Measurements from ENCODE around the gene MVD. TPM values are rescaled to one million over a fixed set of nuclear protein-coding genes. Genes with fewer than 3 reads are reported as not detected.

MVD gene
- total RNA-seq, 4 donors from 2014 or later, result 52.7 to 134 (median 71.4) TPM

- WGBS, 2 donors, result 78% methylated on average over 9 of the region's 25 CpGs; no CpG with 5 or more reads in 1 of the 2 donors
- DNase-seq, result no peak
- no peak overlapping the region for H3K27ac ChIP-seq
- no peaks in the 10 kb centered on the region for H3K9me3 ChIP-seq
- H3K4me1 ChIP-seq, result peaks cover 5 to 25% (median 10%) of the 10 kb centered on the region in 3 donors
- H3K36me3 ChIP-seq, result peaks cover 0 to 62% (median 9%) of the 10 kb centered on the region in 3 donors
- no peaks in the 10 kb centered on the region for H3K27me3 ChIP-seq
- no peak overlapping the region for H3K4me3 ChIP-seq
- TF ChIP-seq CTCF (IDR thresholded peaks at IDR 0.05), result no peak
- TF ChIP-seq POLR2A (IDR thresholded peaks at IDR 0.05), result no peak
- intact Hi-C loops (cut with DNase I), result no loop called here
Measured at GRCh38 chr16:88659160-88659559, 3.7 kb downstream of the MVD start.

DNA sequence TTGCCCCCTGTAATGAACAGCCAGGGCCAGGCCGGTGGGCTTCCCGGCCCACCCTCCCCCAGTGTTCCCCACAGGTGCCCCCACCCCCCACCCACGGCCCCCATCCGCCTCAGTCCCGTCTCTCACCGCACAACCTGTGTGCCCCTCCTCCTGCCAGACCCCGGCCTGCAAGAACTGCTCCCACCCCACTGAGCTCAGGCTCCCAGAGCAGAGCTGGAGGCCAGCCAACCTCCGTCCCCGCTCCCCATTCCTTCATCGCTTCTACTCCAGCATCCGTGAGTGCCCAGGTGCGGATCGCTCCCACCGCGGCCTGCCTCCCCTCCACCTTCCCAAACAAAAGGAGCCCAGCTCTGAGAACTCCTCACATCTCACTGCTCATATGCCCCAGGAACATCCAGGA, 4.2 kb downstream of the MVD start:
- intact Hi-C loops (cut with DNase I), result no loop called here
- H3K27ac ChIP-seq, result no peak overlapping the region
- H3K4me3 ChIP-seq, result no peak overlapping the region
- H3K9me3 ChIP-seq, result no peaks in the 10 kb centered on the region
- H3K4me1 ChIP-seq, result peaks cover under 1 to 21% (median 6%) of the 10 kb centered on the region in 3 donors
- TF ChIP-seq POLR2A (IDR thresholded peaks at IDR 0.05) (no peak), CTCF (IDR thresholded peaks at IDR 0.05) (no peak)
- peaks cover 0 to 67% (median 9%) of the 10 kb centered on the region in 3 donors for H3K36me3 ChIP-seq
- no peaks in the 10 kb centered on the region for H3K27me3 ChIP-seq
- no peak for DNase-seq
- 88 to 97% methylated on average over 8 to 12 of the region's 15 CpGs for WGBS, 2 donors

GRCh38 chr16:88657371-88657770, 5.5 kb downstream of the MVD start:
- Histone ChIP-seq H3K27ac (no peak overlapping the region), H3K27me3 (no peaks in the 10 kb centered on the region), H3K4me1 (peaks cover 0 to 14% (median 5%) of the 10 kb centered on the region in 3 donors), H3K36me3 (peaks cover 0 to 80% (median 9%) of the 10 kb centered on the region in 3 donors), H3K4me3 (no peak overlapping the region), H3K9me3 (no peaks in the 10 kb centered on the region)
- DNase-seq, result no peak
- no peak for TF ChIP-seq CTCF (IDR thresholded peaks at IDR 0.05)
- TF ChIP-seq POLR2A (IDR thresholded peaks at IDR 0.05), result no peak
- no CpG with 5 or more reads among the region's 19 CpGs for WGBS, 2 donors
- intact Hi-C loops (cut with DNase I), result no loop called here

GRCh38 chr16:88656291-88656980, 6.5 kb downstream of the MVD start:
- Histone ChIP-seq H3K27me3 (no peaks in the 10 kb centered on the region), H3K4me1 (peaks cover 2 to 14% (median 4%) of the 10 kb centered on the region in 3 donors), H3K9me3 (no peaks in the 10 kb centered on the region), H3K27ac (no peak overlapping the region), H3K4me3 (no peak overlapping the region), H3K36me3 (peaks cover 0 to 88% (median 9%) of the 10 kb centered on the region in 3 donors)
- no peak for TF ChIP-seq POLR2A (IDR thresholded peaks at IDR 0.05)
- no peak for TF ChIP-seq CTCF (IDR thresholded peaks at IDR 0.05)
- 80 to 85% methylated on average over 1 to 11 of the region's 25 CpGs for WGBS, 2 donors
- no peak for DNase-seq
- intact Hi-C loops (cut with DNase I), result no loop called here

DNA sequence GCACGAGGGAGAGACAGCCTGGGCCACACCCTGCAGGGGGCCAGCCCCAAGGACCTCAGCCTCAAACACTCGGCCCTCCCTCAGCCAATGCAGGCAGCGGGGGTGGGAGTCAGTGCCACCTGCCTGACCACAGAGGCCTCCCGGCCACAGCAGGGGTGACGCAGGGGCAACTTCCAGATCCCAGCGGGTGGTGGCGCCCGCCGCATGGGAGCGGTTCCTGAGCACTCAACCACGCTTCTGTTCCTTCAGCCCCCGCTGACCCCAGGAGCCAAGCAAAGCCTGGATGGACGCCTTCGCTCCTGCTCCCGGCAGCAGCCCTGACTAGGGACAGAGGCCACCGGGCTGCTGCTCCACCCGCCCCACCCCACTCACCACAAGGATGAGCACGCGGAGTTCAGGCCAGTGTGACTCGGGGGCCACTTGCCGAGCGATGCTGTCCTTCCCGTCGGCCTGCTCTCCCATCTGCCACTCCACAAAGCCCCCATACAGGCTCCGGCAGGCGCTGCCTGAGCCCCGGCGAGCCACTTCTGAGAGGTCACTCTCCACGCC, 7.1 kb downstream of the MVD start:
- no peak for DNase-seq
- WGBS, 2 donors, result no CpG with 5 or more reads among the region's 29 CpGs
- intact Hi-C loops (cut with DNase I), result no loop called here
- H3K27ac ChIP-seq, result no peak overlapping the region
- TF ChIP-seq POLR2A (IDR thresholded peaks at IDR 0.05) (no peak), CTCF (IDR thresholded peaks at IDR 0.05) (no peak)
- H3K36me3 ChIP-seq, result peaks cover 0 to 88% (median 9%) of the 10 kb centered on the region in 3 donors
- peaks cover 7 to 15% (median 7%) of the 10 kb centered on the region in 3 donors for H3K4me1 ChIP-seq
- H3K27me3 ChIP-seq, result no peaks in the 10 kb centered on the region
- no peaks in the 10 kb centered on the region for H3K9me3 ChIP-seq
- H3K4me3 ChIP-seq, result no peak overlapping the region

Data from esophagus squamous epithelium (tissue), 5 donors.